Thyroid gland (tissue), 4 donors: ENCODE data around the gene ELOVL3.

Source experiments
- CTCF ChIP-seq, 6 experiments: fragments of 200-600 bp in 3 of 6; fragments of 450-650 bp in 3 of 6; sonication (generic) in 3 of 6; IDR thresholded peaks; one replicate each; pipeline ENCODE4 v1.5.1; 2016 to 2019; ENCODE audit warnings: antibody characterized with exemption in 6 of 6, mild to moderate bottlenecking in 2 of 6, inconsistent platforms in 1 of 6, moderate library complexity in 1 of 6
- POLR2A ChIP-seq, 2 donors: fragments of 450-650 bp; IDR thresholded peaks; one replicate each; pipeline ENCODE4 v1.6.1; 2017; ENCODE audit warnings: antibody characterized with exemption in 2 of 2, mild to moderate bottlenecking in 2 of 2, moderate library complexity in 1 of 2

GRCh38 chr10:102185811-102186527, 40.1 kb upstream of the ELOVL3 start:
- TF ChIP-seq CTCF (IDR thresholded peaks at IDR 0.05): no peak
- no peak for TF ChIP-seq POLR2A (IDR thresholded peaks at IDR 0.05)
